HG03095 (cell line): ENCODE data around the gene CLHC1.
"Not testable (repeated sequence)": the region's sequence is repeated elsewhere in the genome, so short reads cannot be mapped to it uniquely, and the experiment has no call there.

Source experiments
- ATAC-seq: cut with Tn5 transposase; IDR thresholded peaks from one replicate; pipeline ENCODE4 v1.9.1; 2021; ENCODE audit warnings: moderate library complexity; ENCODE audit not compliant: unreplicated experiment

CLHC1 gene

GRCh38 chr2:55232863-55233657, 967 bp upstream of the CLHC1 start:
- peak; percentile 15 for ATAC-seq

DNA sequence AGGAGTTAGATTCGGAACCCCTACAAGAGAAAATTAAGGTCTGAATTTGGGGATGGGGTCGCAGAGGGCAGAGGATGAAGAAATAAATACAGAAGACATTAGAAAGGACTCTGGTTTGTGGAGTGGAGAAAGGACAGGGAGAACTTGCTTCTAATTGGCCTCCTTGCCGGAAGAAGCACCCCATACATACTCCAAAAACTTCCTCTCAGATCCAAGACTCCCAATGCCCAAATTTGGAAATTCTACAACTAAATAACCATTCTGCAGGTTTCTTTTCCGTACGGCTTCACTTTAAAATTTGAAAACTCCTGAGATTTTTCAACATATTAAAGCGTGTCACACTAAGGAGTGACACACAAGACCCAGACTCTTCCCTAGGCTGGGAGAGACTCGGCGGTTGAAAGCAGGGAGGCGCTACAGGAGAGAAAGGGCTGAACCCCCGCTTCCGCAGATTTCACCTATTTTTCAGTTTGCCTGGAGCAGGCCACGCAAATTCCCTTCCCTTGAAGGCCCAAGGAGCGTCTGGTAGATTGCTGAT, 478 bp downstream of the CLHC1 start:
- ATAC-seq: no peak

DNA sequence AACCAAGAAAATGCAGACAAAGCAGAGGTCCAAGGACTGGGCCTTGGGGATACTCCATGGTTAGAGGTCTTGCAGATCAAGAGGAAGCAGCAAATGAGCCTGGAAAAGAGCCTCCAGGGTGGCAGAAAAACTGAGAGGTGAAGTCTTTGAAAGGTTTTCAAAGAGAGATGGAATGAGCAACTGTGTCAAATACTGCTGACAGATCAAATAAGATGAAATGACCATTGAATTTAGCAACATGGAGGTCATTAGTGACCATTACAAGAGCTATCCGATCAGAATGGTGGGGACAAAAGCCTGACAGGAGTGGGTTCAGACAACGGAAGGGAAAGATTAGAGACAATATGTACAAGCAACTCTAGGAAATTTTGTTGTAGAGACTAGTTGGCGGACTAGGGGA, 1.5 kb downstream of the CLHC1 start:
- no peak for ATAC-seq

GRCh38 chr2:55229221-55229620, 2.9 kb downstream of the CLHC1 start:
- ATAC-seq: no peak

- ATAC-seq: no peak
Observed at GRCh38 chr2:55228226-55228563, 3.9 kb downstream of the CLHC1 start.

GRCh38 chr2:55227437-55228225, 4.5 kb downstream of the CLHC1 start:
- ATAC-seq: not testable (repeated sequence)

- ATAC-seq: no peak
Observed at GRCh38 chr2:55225481-55226020, 6.5 kb downstream of the CLHC1 start.

DNA sequence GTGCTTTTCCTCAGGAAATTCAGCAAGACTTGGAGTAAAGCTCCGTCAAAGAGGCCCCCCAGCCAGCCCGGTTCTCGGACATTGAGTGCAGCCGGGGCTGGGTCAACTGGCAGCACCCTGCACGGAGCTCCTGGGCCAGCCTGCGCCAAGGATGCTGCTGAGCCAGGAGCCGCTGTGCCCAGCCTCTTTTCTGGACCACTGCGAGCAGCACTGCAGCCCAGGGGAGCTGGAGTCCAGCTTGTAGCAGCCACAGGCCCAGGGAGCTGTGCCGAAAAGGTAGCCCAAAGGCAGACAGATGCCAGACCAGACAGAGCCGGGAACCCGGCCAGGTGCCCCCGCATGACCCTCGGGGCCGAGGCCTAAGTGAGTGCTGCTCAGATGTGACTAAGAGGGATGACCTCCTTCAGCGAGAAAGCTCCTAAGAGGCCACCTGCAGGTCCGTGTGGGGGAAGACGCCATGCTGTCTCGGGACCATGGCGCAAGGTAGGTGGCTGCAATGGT, 7.3 kb downstream of the CLHC1 start:
- ATAC-seq: no peak

- no peak for ATAC-seq
Observed at GRCh38 chr2:55223958-55224760, 7.9 kb downstream of the CLHC1 start.

DNA sequence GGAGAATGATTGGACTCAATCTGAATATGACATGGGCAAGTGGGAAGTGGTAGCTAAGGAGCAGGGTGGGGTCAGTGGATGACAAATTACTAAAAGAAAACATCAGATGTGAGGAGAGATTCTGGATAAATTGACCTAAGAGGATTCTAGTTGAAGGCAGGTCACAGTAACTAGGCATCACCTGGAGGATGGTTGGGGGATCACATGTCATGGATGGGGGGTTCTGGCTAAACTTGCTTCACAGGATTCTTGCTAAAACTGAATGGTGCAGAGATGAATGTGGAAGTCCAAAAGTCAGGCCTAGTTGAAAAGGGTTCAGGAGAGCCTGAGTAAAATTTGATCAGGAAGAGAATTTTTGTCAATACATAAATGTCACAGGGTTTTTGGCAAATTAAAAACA, 18.3 kb downstream of the CLHC1 start:
- no peak for ATAC-seq

- ATAC-seq: no peak
Observed at GRCh38 chr2:55204950-55205349, 27.1 kb downstream of the CLHC1 start.

- no peak for ATAC-seq
Observed at GRCh38 chr2:55204536-55204935, 27.6 kb downstream of the CLHC1 start.

DNA sequence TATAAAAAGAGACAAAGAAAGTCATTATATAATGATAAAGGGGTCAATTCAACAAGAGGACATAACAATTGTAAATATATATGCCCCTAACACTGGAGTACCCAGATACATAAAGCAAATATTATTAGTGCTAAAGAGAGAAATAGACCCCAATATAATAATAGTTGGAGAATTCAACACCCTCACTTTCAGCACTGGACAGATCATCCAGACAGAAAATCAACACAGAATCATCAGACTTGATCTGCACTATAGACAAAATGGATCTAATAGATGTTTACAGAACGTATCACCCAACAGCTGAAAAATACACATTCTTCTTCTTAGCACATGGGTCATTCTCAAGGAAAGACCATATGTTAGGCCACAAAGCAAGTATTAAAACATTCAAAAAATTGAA, 31.7 kb downstream of the CLHC1 start:
- no peak for ATAC-seq

GRCh38 chr2:55196526-55196925, 35.6 kb downstream of the CLHC1 start:
- ATAC-seq: no peak

- ATAC-seq: not testable (repeated sequence)
Observed at GRCh38 chr2:55191888-55192287, 40.2 kb downstream of the CLHC1 start.

DNA sequence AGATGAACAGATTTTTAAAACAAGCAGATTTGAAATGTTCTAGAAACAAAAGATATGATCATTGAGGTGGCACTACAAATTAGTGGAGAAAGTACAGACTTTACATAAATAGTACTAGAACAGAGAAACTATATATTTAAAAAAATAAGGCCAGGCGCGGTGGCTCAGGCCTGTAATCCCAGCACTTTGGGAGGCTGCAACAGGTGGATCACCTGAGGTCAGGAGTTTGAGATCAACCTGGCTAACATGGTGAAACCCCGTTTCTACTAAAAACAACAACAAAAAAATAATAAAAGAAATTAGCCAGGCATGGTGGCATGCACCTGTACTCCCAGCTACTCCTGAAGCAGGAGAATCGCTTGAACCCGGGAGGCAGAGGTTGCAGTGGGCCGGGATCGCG, 45.3 kb downstream of the CLHC1 start:
- not testable (repeated sequence) for ATAC-seq

DNA sequence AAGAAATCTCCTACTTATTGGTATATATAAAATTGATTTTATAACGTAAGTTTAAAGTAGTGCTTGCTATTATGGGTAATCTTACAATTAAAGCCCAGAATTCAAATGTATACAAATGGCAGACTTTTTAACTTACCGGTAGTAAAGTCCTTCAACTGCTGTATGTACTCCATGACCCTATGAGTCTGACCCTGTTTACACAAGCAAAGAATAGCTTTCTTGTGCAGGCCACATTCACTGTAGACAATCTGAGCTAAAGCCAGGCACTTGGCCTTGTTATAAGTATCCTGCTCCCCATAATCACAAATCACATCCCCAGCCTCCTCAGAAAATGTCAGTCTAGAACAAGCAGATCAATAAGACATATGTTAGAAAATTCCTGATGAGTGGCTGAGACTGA, 51.7 kb downstream of the CLHC1 start:
- no peak for ATAC-seq

DNA sequence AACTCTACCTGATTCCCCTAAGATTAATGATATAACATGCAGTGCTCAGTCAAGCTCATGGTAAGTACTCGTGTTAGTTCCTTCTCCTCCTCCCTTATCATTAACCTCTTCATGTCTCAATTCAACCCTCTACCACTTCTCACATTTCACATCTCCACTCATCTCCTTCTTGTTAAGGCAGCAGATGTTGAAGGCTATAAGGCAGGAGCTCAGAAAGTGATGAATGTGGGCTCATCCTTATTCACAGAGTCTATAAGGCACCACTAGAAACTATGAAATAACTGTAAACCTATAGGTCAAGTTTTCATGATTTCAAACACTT, 56.0 kb downstream of the CLHC1 start:
- no peak for ATAC-seq

GRCh38 chr2:55175254-55176093, 56.6 kb downstream of the CLHC1 start:
- no peak for ATAC-seq

GRCh38 chr2:55173438-55174054, 58.5 kb downstream of the CLHC1 start:
- no peak for ATAC-seq
